Hepatocyte (in vitro differentiated cells): ENCODE measurements around the gene IGSF11.

ENCODE experiments used
- EZH2 ChIP-seq: fragments of 200-600 bp; sonication (generic); IDR thresholded peaks from 2 replicates; pipeline ENCODE4 v1.6.1; 2016; ENCODE audit warnings: antibody characterized with exemption, mild to moderate bottlenecking, borderline replicate concordance
- TF ChIP-seq, protein P1 (sequence below): fragments of 200-600 bp; sonication (generic); IDR thresholded peaks from 2 replicates; pipeline ENCODE4 v1.5.1; 2016; ENCODE audit warnings: antibody characterized with exemption, mild to moderate bottlenecking; ENCODE audit not compliant: poor library complexity

DNA sequence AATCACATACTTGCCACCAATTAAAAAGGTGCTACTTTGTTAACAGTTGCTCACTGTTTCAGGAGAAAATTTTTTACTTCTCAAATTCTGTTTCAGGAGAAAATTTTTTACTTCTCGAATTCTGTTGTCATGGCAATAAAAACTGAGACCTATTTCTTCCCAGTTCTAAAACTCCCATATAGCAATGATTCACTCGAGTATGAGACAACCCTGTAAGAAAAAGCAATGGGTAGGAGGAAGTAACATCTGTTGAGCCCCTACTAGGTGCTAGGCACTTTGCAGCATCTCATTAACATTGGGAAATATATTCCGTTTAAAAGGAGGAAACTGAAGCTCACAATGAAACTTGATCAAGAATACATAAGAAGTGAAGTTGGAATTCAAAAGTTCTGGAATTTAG lies 35.1 kb upstream of the IGSF11 start:
- TF ChIP-seq, protein P1, sequence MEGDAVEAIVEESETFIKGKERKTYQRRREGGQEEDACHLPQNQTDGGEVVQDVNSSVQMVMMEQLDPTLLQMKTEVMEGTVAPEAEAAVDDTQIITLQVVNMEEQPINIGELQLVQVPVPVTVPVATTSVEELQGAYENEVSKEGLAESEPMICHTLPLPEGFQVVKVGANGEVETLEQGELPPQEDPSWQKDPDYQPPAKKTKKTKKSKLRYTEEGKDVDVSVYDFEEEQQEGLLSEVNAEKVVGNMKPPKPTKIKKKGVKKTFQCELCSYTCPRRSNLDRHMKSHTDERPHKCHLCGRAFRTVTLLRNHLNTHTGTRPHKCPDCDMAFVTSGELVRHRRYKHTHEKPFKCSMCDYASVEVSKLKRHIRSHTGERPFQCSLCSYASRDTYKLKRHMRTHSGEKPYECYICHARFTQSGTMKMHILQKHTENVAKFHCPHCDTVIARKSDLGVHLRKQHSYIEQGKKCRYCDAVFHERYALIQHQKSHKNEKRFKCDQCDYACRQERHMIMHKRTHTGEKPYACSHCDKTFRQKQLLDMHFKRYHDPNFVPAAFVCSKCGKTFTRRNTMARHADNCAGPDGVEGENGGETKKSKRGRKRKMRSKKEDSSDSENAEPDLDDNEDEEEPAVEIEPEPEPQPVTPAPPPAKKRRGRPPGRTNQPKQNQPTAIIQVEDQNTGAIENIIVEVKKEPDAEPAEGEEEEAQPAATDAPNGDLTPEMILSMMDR = no peak
- TF ChIP-seq EZH2 = no peak
